Glomerular endothelial cell (primary cell): ENCODE results near the gene SMAD5. TPM values are rescaled to one million over a fixed set of nuclear protein-coding genes. Genes with fewer than 3 reads are reported as not detected.

Source experiments
- DNase-seq: peaks from one replicate; pipeline ENCODE4 v3.0.0-alpha.2; 2011; ENCODE audit warnings: low read depth, low spot score; ENCODE audit errors: extremely low read depth
- total RNA-seq: library from RNA; depleted of rRNA; stranded (reverse); fragments of >200 nt; gene quantifications from 2 replicates; pipeline ENCODE4 v1.2.3, GENCODE V29; 2015

Gene SMAD5
- total RNA-seq, 1 donor from 2014 or later: 42.6 TPM

GRCh38 chr5:136193322-136193935, 60.8 kb downstream of the SMAD5 start:
- DNase-seq: no peak

- no peak for DNase-seq
Measured at GRCh38 chr5:136194576-136194975, 61.9 kb downstream of the SMAD5 start.

- DNase-seq: no peak
Measured at GRCh38 chr5:136195971-136196820, 63.6 kb downstream of the SMAD5 start.

GRCh38 chr5:136197462-136198142, 65.0 kb downstream of the SMAD5 start:
- no peak for DNase-seq

- no peak for DNase-seq
Measured at GRCh38 chr5:136198453-136198852, 65.8 kb downstream of the SMAD5 start.

- no peak for DNase-seq
Measured at GRCh38 chr5:136199408-136199807, 66.8 kb downstream of the SMAD5 start.

- no peak for DNase-seq
Measured at GRCh38 chr5:136200130-136200529, 67.5 kb downstream of the SMAD5 start.

- no peak for DNase-seq
Measured at GRCh38 chr5:136200761-136201160, 68.1 kb downstream of the SMAD5 start.

GRCh38 chr5:136201870-136202269, 69.2 kb downstream of the SMAD5 start:
- DNase-seq: no peak

- no peak for DNase-seq
Measured at GRCh38 chr5:136202469-136203205, 70.0 kb downstream of the SMAD5 start.

GRCh38 chr5:136203303-136203922, 70.8 kb downstream of the SMAD5 start:
- DNase-seq: no peak

GRCh38 chr5:136205061-136205702, 72.5 kb downstream of the SMAD5 start:
- no peak for DNase-seq

- DNase-seq: no peak
Measured at GRCh38 chr5:136205941-136206340, 73.3 kb downstream of the SMAD5 start.

GRCh38 chr5:136206361-136206760, 73.7 kb downstream of the SMAD5 start:
- no peak for DNase-seq

GRCh38 chr5:136207631-136208030, 75.0 kb downstream of the SMAD5 start:
- no peak for DNase-seq

- no peak for DNase-seq
Measured at GRCh38 chr5:136208916-136209315, 76.3 kb downstream of the SMAD5 start.

- DNase-seq: no peak
Measured at GRCh38 chr5:136209346-136209910, 76.8 kb downstream of the SMAD5 start.

- no peak for DNase-seq
Measured at GRCh38 chr5:136210259-136210658, 77.6 kb downstream of the SMAD5 start.

GRCh38 chr5:136211282-136212040, 78.8 kb downstream of the SMAD5 start:
- no peak for DNase-seq
